ENCODE data around the gene SLC38A8.

Gene SLC38A8

GRCh38 chr16:84007520-84007919 lies 35.1 kb downstream of the SLC38A8 start:
- no peaks in the 10 kb centered on the region for H4K20me1 ChIP-seq (ENCODE audit: insufficient read depth, low read length, poor library complexity, severe bottlenecking)
- no peak overlapping the region for H3K4me2 ChIP-seq (ENCODE audit: low read depth, low read length, poor library complexity, severe bottlenecking)
- no peak overlapping the region for H2AFZ ChIP-seq (ENCODE audit: low read length)
- no peaks in the 10 kb centered on the region for H3K36me3 ChIP-seq (ENCODE audit: insufficient read depth, low read length)
- H3K27me3 ChIP-seq (ENCODE audit: insufficient read depth, low read length, poor library complexity, severe bottlenecking), result no peaks in the 10 kb centered on the region
- no peak overlapping the region for H3K9ac ChIP-seq (ENCODE audit: low read depth, low read length, poor library complexity, severe bottlenecking)
- no peaks in the 10 kb centered on the region for H3F3A ChIP-seq (ENCODE audit: low read depth)
- TF ChIP-seq CTCF (conservative IDR thresholded peaks at IDR 0.05; ENCODE audit: low read length) (no peak), EZH2phosphoT487 (IDR thresholded peaks at IDR 0.05; ENCODE audit: borderline replicate concordance) (no peak)
- H3K4me1 ChIP-seq (ENCODE audit: insufficient read depth, low read length, poor library complexity, severe bottlenecking), result no peaks in the 10 kb centered on the region
- H3K9me3 ChIP-seq (ENCODE audit: insufficient read depth, low read depth, low read length), result no peaks in the 10 kb centered on the region
- H3K4me3 ChIP-seq (ENCODE audit: low read length, poor library complexity, severe bottlenecking), result no peak overlapping the region
- no peaks in the 10 kb centered on the region for H3K9me2 ChIP-seq (replicated peaks; ENCODE audit: low read depth, low read length)
- H3K79me2 ChIP-seq (ENCODE audit: insufficient read depth, low read length), result no peaks in the 10 kb centered on the region

GRCh38 chr16:84005391-84005790 lies 37.2 kb downstream of the SLC38A8 start:
- H3K4me2 ChIP-seq (ENCODE audit: low read depth, low read length, poor library complexity, severe bottlenecking), result no peak overlapping the region
- no peaks in the 10 kb centered on the region for H3K79me2 ChIP-seq (ENCODE audit: insufficient read depth, low read length)
- no peak overlapping the region for H3K9ac ChIP-seq (ENCODE audit: low read depth, low read length, poor library complexity, severe bottlenecking)
- no peaks in the 10 kb centered on the region for H3K27me3 ChIP-seq (ENCODE audit: insufficient read depth, low read length, poor library complexity, severe bottlenecking)
- no peaks in the 10 kb centered on the region for H3K4me1 ChIP-seq (ENCODE audit: insufficient read depth, low read length, poor library complexity, severe bottlenecking)
- H3F3A ChIP-seq (ENCODE audit: low read depth), result no peaks in the 10 kb centered on the region
- TF ChIP-seq EZH2phosphoT487 (IDR thresholded peaks at IDR 0.05; ENCODE audit: borderline replicate concordance) (no peak), CTCF (conservative IDR thresholded peaks at IDR 0.05; ENCODE audit: low read length) (no peak)
- H3K9me3 ChIP-seq (ENCODE audit: insufficient read depth, low read depth, low read length), result no peaks in the 10 kb centered on the region
- H3K36me3 ChIP-seq (ENCODE audit: insufficient read depth, low read length), result no peaks in the 10 kb centered on the region
- no peaks in the 10 kb centered on the region for H3K9me2 ChIP-seq (replicated peaks; ENCODE audit: low read depth, low read length)
- no peak overlapping the region for H2AFZ ChIP-seq (ENCODE audit: low read length)
- H3K4me3 ChIP-seq (ENCODE audit: low read length, poor library complexity, severe bottlenecking), result no peak overlapping the region
- no peaks in the 10 kb centered on the region for H4K20me1 ChIP-seq (ENCODE audit: insufficient read depth, low read length, poor library complexity, severe bottlenecking)

DNA sequence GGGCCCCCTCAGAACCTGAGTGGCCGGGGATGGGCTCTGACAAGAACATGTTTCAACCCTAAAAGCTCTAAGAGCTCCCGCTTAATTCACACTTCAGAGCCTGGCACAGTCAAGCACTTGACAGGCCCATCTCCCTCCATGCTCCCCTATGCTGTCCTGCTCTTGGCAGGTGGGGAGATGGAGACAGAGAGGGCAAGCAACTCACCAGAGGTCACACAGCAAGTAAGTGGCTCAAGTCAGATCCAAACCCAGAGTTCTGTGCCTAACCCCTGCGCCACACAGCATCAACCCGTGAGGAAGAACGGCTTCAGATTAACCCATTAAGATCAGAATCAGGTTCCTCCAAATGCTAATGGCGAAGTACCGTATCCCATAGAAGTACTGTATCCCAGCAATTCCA lies 38.2 kb downstream of the SLC38A8 start:
- Histone ChIP-seq H3K36me3 (ENCODE audit: insufficient read depth, low read length) (no peaks in the 10 kb centered on the region), H3K9ac (ENCODE audit: low read depth, low read length, poor library complexity, severe bottlenecking) (no peak overlapping the region), H3K4me3 (ENCODE audit: low read length, poor library complexity, severe bottlenecking) (no peak overlapping the region), H4K20me1 (ENCODE audit: insufficient read depth, low read length, poor library complexity, severe bottlenecking) (no peaks in the 10 kb centered on the region), H3K27me3 (ENCODE audit: insufficient read depth, low read length, poor library complexity, severe bottlenecking) (no peaks in the 10 kb centered on the region), H3K9me3 (ENCODE audit: insufficient read depth, low read depth, low read length) (no peaks in the 10 kb centered on the region), H2AFZ (ENCODE audit: low read length) (no peak overlapping the region), H3K9me2 (replicated peaks; ENCODE audit: low read depth, low read length) (no peaks in the 10 kb centered on the region), H3K79me2 (ENCODE audit: insufficient read depth, low read length) (no peaks in the 10 kb centered on the region), H3K4me1 (ENCODE audit: insufficient read depth, low read length, poor library complexity, severe bottlenecking) (no peaks in the 10 kb centered on the region), H3F3A (ENCODE audit: low read depth) (no peaks in the 10 kb centered on the region), H3K4me2 (ENCODE audit: low read depth, low read length, poor library complexity, severe bottlenecking) (no peak overlapping the region)
- TF ChIP-seq EZH2phosphoT487 (IDR thresholded peaks at IDR 0.05; ENCODE audit: borderline replicate concordance), result no peak
- no peak for TF ChIP-seq CTCF (conservative IDR thresholded peaks at IDR 0.05; ENCODE audit: low read length)
